ENCODE measurements around the gene GSKIP. TPM values are rescaled to one million over a fixed set of nuclear protein-coding genes. Genes with fewer than 3 reads are reported as not detected.
"Not testable (repeated sequence)": the region's sequence is repeated elsewhere in the genome, so short reads cannot be mapped to it uniquely, and the experiment has no call there.

Gene GSKIP
- 39.6 TPM for polyA plus RNA-seq
- long read RNA-seq, donor 1, transcript GSKIP-205 (4 exons, 2,218 nt), result major isoform, 9 of 10 reads
- long read RNA-seq, donor 1, partial matches to known transcripts, result 0 of 10 reads
- long read RNA-seq, donor 1, other reads (novel, unspliced or antisense), result 0 of 10 reads
- long read RNA-seq, donor 2, transcript GSKIP-203 (4 exons, 760 nt), result major isoform, 12 of 22 reads
- long read RNA-seq, donor 2, transcript GSKIP-205 (4 exons, 2,218 nt), result minor isoform, 10 of 22 reads
- long read RNA-seq, donor 2, partial matches to known transcripts, result 0 of 22 reads
- long read RNA-seq, donor 2, other reads (novel, unspliced or antisense), result 0 of 22 reads
- long read RNA-seq, donor 3, result 0 reads
- long read RNA-seq, donor 4, partial matches to known transcripts, result 0 of 1 reads
- long read RNA-seq, donor 4, other reads (novel, unspliced or antisense), result 0 of 1 reads
- long read RNA-seq, donor 5, transcript GSKIP-205 (4 exons, 2,218 nt), result major isoform, 10 of 10 reads
- long read RNA-seq, donor 5, partial matches to known transcripts, result 0 of 10 reads
- long read RNA-seq, donor 5, other reads (novel, unspliced or antisense), result 0 of 10 reads
- long read RNA-seq, donor 6, transcript GSKIP-205 (4 exons, 2,218 nt), result major isoform, 7 of 9 reads
- long read RNA-seq, donor 6, partial matches to known transcripts, result 0 of 9 reads
- long read RNA-seq, donor 6, other reads (novel, unspliced or antisense), result 0 of 9 reads
- long read RNA-seq, donor 7, partial matches to known transcripts, result 0 of 4 reads
- long read RNA-seq, donor 7, other reads (novel, unspliced or antisense), result 0 of 4 reads
- long read RNA-seq, donor 8, transcript GSKIP-205 (4 exons, 2,218 nt), result major isoform, 15 of 15 reads
- long read RNA-seq, donor 8, partial matches to known transcripts, result 0 of 15 reads
- long read RNA-seq, donor 8, other reads (novel, unspliced or antisense), result 0 of 15 reads
- long read RNA-seq, donor 9, transcript GSKIP-205 (4 exons, 2,218 nt), result major isoform, 10 of 10 reads
- long read RNA-seq, donor 9, partial matches to known transcripts, result 0 of 10 reads
- long read RNA-seq, donor 9, other reads (novel, unspliced or antisense), result 0 of 10 reads
- long read RNA-seq, donor 10, transcript GSKIP-205 (4 exons, 2,218 nt), result major isoform, 11 of 11 reads
- long read RNA-seq, donor 10, partial matches to known transcripts, result 0 of 11 reads
- long read RNA-seq, donor 10, other reads (novel, unspliced or antisense), result 0 of 11 reads
- long read RNA-seq, donor 11, transcript GSKIP-205 (4 exons, 2,218 nt), result major isoform, 9 of 9 reads
- long read RNA-seq, donor 11, partial matches to known transcripts, result 0 of 9 reads
- long read RNA-seq, donor 11, other reads (novel, unspliced or antisense), result 0 of 9 reads

GRCh38 chr14:96362965-96363750 is at the start of gene GSKIP, which contains the start of gene ATG2B:
Gene GSKIP (plus strand): TSS chr14:96363526. CDS start chr14:96382248, 18,722 bp downstream.
Gene ATG2B (minus strand): TSS chr14:96363341. CDS start chr14:96362976, 365 bp downstream.
- Histone ChIP-seq H3K9me3 (ENCODE audit: control insufficient read depth, low read depth, low read length) (no peaks in the 10 kb centered on the region), H3K4me1 (ENCODE audit: control insufficient read depth, insufficient read depth, low read length) (peaks cover 5% of the 10 kb centered on the region), H3K4me3 (ENCODE audit: low read length) (peak within 1 kb of the TSS; percentile 91), H3K27ac (ENCODE audit: low read length) (peak within 1 kb of the TSS; percentile 91), H3K36me3 (ENCODE audit: control insufficient read depth, insufficient read depth, low read length) (no peaks in the 10 kb centered on the region), H3K27me3 (ENCODE audit: control insufficient read depth, insufficient read depth, low read length) (no peaks in the 10 kb centered on the region)
- DNase-seq, result peak; percentile 94
- WGBS (ENCODE audit: insufficient coverage, low lambda C conversion rate), result no CpG with 5 or more reads among the region's 92 CpGs

- Histone ChIP-seq H3K4me3 (ENCODE audit: low read length) (no peak overlapping the region), H3K9me3 (ENCODE audit: control insufficient read depth, low read depth, low read length) (no peaks in the 10 kb centered on the region), H3K27me3 (ENCODE audit: control insufficient read depth, insufficient read depth, low read length) (no peaks in the 10 kb centered on the region), H3K4me1 (ENCODE audit: control insufficient read depth, insufficient read depth, low read length) (peaks cover 6% of the 10 kb centered on the region), H3K27ac (ENCODE audit: low read length) (no peak overlapping the region), H3K36me3 (ENCODE audit: control insufficient read depth, insufficient read depth, low read length) (peaks cover 40% of the 10 kb centered on the region)
- DNase-seq, result no peak
- 100% methylated on average over 1 of the region's 3 CpGs for WGBS (ENCODE audit: insufficient coverage, low lambda C conversion rate)
Observed at GRCh38 chr14:96316087-96316486, 47.2 kb upstream of the GSKIP start.

GRCh38 chr14:96318836-96319235 is 44.5 kb upstream of the GSKIP start:
- no peak overlapping the region for H3K4me3 ChIP-seq (ENCODE audit: low read length)
- H3K27me3 ChIP-seq (ENCODE audit: control insufficient read depth, insufficient read depth, low read length), result no peaks in the 10 kb centered on the region
- H3K36me3 ChIP-seq (ENCODE audit: control insufficient read depth, insufficient read depth, low read length), result peaks cover 49% of the 10 kb centered on the region
- no peak for DNase-seq
- no peak overlapping the region for H3K27ac ChIP-seq (ENCODE audit: low read length)
- H3K9me3 ChIP-seq (ENCODE audit: control insufficient read depth, low read depth, low read length), result no peaks in the 10 kb centered on the region
- whole genome bisulfite sequencing (ENCODE audit: insufficient coverage, low lambda C conversion rate), result no CpG with 5 or more reads among the region's 9 CpGs
- H3K4me1 ChIP-seq (ENCODE audit: control insufficient read depth, insufficient read depth, low read length), result no peaks in the 10 kb centered on the region

GRCh38 chr14:96320605-96321004 is 42.7 kb upstream of the GSKIP start:
- Histone ChIP-seq H3K27ac (ENCODE audit: low read length) (no peak overlapping the region), H3K4me3 (ENCODE audit: low read length) (no peak overlapping the region), H3K36me3 (ENCODE audit: control insufficient read depth, insufficient read depth, low read length) (peaks cover 45% of the 10 kb centered on the region), H3K4me1 (ENCODE audit: control insufficient read depth, insufficient read depth, low read length) (no peaks in the 10 kb centered on the region), H3K27me3 (ENCODE audit: control insufficient read depth, insufficient read depth, low read length) (no peaks in the 10 kb centered on the region), H3K9me3 (ENCODE audit: control insufficient read depth, low read depth, low read length) (no peaks in the 10 kb centered on the region)
- no peak for DNase-seq
- WGBS (ENCODE audit: insufficient coverage, low lambda C conversion rate), result no CpG with 5 or more reads among the region's 1 CpG

- DNase-seq, result no peak
- Histone ChIP-seq H3K36me3 (ENCODE audit: control insufficient read depth, insufficient read depth, low read length) (peaks cover 42% of the 10 kb centered on the region), H3K4me1 (ENCODE audit: control insufficient read depth, insufficient read depth, low read length) (no peaks in the 10 kb centered on the region), H3K9me3 (ENCODE audit: control insufficient read depth, low read depth, low read length) (no peaks in the 10 kb centered on the region), H3K4me3 (ENCODE audit: low read length) (no peak overlapping the region), H3K27me3 (ENCODE audit: control insufficient read depth, insufficient read depth, low read length) (no peaks in the 10 kb centered on the region), H3K27ac (ENCODE audit: low read length) (no peak overlapping the region)
- 100% methylated on average over 1 of the region's 7 CpGs for WGBS (ENCODE audit: insufficient coverage, low lambda C conversion rate)
Observed at GRCh38 chr14:96324219-96324618, 39.1 kb upstream of the GSKIP start.

GRCh38 chr14:96338551-96338950 is 24.8 kb upstream of the GSKIP start:
- Histone ChIP-seq H3K27me3 (ENCODE audit: control insufficient read depth, insufficient read depth, low read length) (no peaks in the 10 kb centered on the region), H3K4me3 (ENCODE audit: low read length) (no peak overlapping the region), H3K36me3 (ENCODE audit: control insufficient read depth, insufficient read depth, low read length) (peaks cover 27% of the 10 kb centered on the region), H3K27ac (ENCODE audit: low read length) (no peak overlapping the region), H3K4me1 (ENCODE audit: control insufficient read depth, insufficient read depth, low read length) (no peaks in the 10 kb centered on the region), H3K9me3 (ENCODE audit: control insufficient read depth, low read depth, low read length) (peaks cover 2% of the 10 kb centered on the region)
- no peak for DNase-seq
- 100% methylated on average over 1 of the region's 1 CpG for WGBS (ENCODE audit: insufficient coverage, low lambda C conversion rate)

GRCh38 chr14:96341323-96341722 is 22.0 kb upstream of the GSKIP start:
- H3K9me3 ChIP-seq (ENCODE audit: control insufficient read depth, low read depth, low read length), result peaks cover 2% of the 10 kb centered on the region
- H3K4me1 ChIP-seq (ENCODE audit: control insufficient read depth, insufficient read depth, low read length), result no peaks in the 10 kb centered on the region
- DNase-seq, result peak in 1 of 2 donors; percentile 6
- no peak overlapping the region for H3K27ac ChIP-seq (ENCODE audit: low read length)
- H3K36me3 ChIP-seq (ENCODE audit: control insufficient read depth, insufficient read depth, low read length), result peaks cover 20% of the 10 kb centered on the region
- H3K27me3 ChIP-seq (ENCODE audit: control insufficient read depth, insufficient read depth, low read length), result no peaks in the 10 kb centered on the region
- WGBS (ENCODE audit: insufficient coverage, low lambda C conversion rate), result no CpG with 5 or more reads among the region's 3 CpGs
- no peak overlapping the region for H3K4me3 ChIP-seq (ENCODE audit: low read length)

GRCh38 chr14:96345669-96346068 is 17.7 kb upstream of the GSKIP start:
- Histone ChIP-seq H3K4me3 (ENCODE audit: low read length) (no peak overlapping the region), H3K27me3 (ENCODE audit: control insufficient read depth, insufficient read depth, low read length) (no peaks in the 10 kb centered on the region), H3K9me3 (ENCODE audit: control insufficient read depth, low read depth, low read length) (no peaks in the 10 kb centered on the region), H3K4me1 (ENCODE audit: control insufficient read depth, insufficient read depth, low read length) (no peaks in the 10 kb centered on the region), H3K36me3 (ENCODE audit: control insufficient read depth, insufficient read depth, low read length) (peaks cover 11% of the 10 kb centered on the region), H3K27ac (ENCODE audit: low read length) (no peak overlapping the region)
- 100% methylated on average over 1 of the region's 2 CpGs for WGBS (ENCODE audit: insufficient coverage, low lambda C conversion rate)
- no peak for DNase-seq

GRCh38 chr14:96347957-96348356 is 15.4 kb upstream of the GSKIP start:
- not testable (repeated sequence) for H3K9me3 ChIP-seq (ENCODE audit: control insufficient read depth, low read depth, low read length); H3K27me3 ChIP-seq (ENCODE audit: control insufficient read depth, insufficient read depth, low read length); H3K4me1 ChIP-seq (ENCODE audit: control insufficient read depth, insufficient read depth, low read length); H3K4me3 ChIP-seq (ENCODE audit: low read length); DNase-seq; H3K27ac ChIP-seq (ENCODE audit: low read length); H3K36me3 ChIP-seq (ENCODE audit: control insufficient read depth, insufficient read depth, low read length)
- no CpG with 5 or more reads among the region's 2 CpGs for WGBS (ENCODE audit: insufficient coverage, low lambda C conversion rate)

Data from large intestine (tissue), 12 donors.